MM.1S (cell line): ENCODE data around the gene IL1A.

Experiments used
- DNase-seq: peaks from one replicate; pipeline ENCODE4 v3.0.0-alpha.2; 2015
- H2AFZ ChIP-seq: fragments of 300-600 bp; sonication (generic); 2 replicates; pipeline ENCODE4 v1.6.0; 2016; ENCODE audit warnings: antibody characterized with exemption, low read length
- H3F3A ChIP-seq: fragments of 300-600 bp; sonication (generic); 2 replicates; pipeline ENCODE4 v1.6.1; 2016; ENCODE audit warnings: mild to moderate bottlenecking, antibody characterized with exemption, low read length, moderate library complexity, mixed read lengths; ENCODE audit not compliant: insufficient read depth
- H3K27ac ChIP-seq: fragments of 300-600 bp; sonication (generic); 2 replicates; pipeline ENCODE4 v1.5.1; 2016; ENCODE audit warnings: mild to moderate bottlenecking, low read length
- H3K27me3 ChIP-seq: fragments of 300-600 bp; sonication (generic); replicated peaks from 2 replicates; pipeline ENCODE4 v1.6.0; 2016; ENCODE audit warnings: low read length; ENCODE audit not compliant: insufficient read depth
- H3K36me3 ChIP-seq: fragments of 300-600 bp; sonication (generic); replicated peaks from 2 replicates; pipeline ENCODE4 v1.6.1; 2016; ENCODE audit warnings: mild to moderate bottlenecking, low read length, mixed read lengths; ENCODE audit not compliant: insufficient read depth
- H3K4me1 ChIP-seq: fragments of 300-600 bp; sonication (generic); 2 replicates; pipeline ENCODE4 v1.6.1; 2016; ENCODE audit warnings: low read length, mixed read lengths
- H3K4me2 ChIP-seq: fragments of 300-600 bp; sonication (generic); 2 replicates; pipeline ENCODE4 v1.6.0; 2016; ENCODE audit warnings: low read depth, low read length
- H3K4me3 ChIP-seq: fragments of 300-600 bp; sonication (generic); 2 replicates; pipeline ENCODE4 v1.5.1; 2016; ENCODE audit warnings: low read length, mixed read lengths
- H3K79me2 ChIP-seq: fragments of 300-600 bp; sonication (generic); 2 replicates; pipeline ENCODE4 v1.6.1; 2016; ENCODE audit warnings: mixed run types, low read length, mixed read lengths
- H3K9ac ChIP-seq: fragments of 300-600 bp; sonication (generic); 2 replicates; pipeline ENCODE4 v1.6.1; 2016; ENCODE audit warnings: low read length, mixed read lengths
- H3K9me2 ChIP-seq: fragments of 300-600 bp; sonication (generic); replicated peaks from 2 replicates; pipeline ENCODE4 v1.6.1; 2016; ENCODE audit warnings: mild to moderate bottlenecking, low read length, mixed read lengths; ENCODE audit not compliant: insufficient read depth
- H3K9me3 ChIP-seq: fragments of 300-600 bp; sonication (generic); replicated peaks from 2 replicates; pipeline ENCODE4 v1.6.1; 2016; ENCODE audit warnings: mild to moderate bottlenecking, low read length, mixed read lengths; ENCODE audit not compliant: insufficient read depth
- H4K20me1 ChIP-seq: fragments of 300-600 bp; sonication (generic); 2 replicates; pipeline ENCODE4 v1.6.1; 2016; ENCODE audit warnings: mild to moderate bottlenecking, low read length, moderate library complexity, mixed read lengths; ENCODE audit not compliant: insufficient read depth
- EZH2 ChIP-seq: fragments of 300-600 bp; sonication (generic); optimal IDR thresholded peaks from 2 replicates; pipeline ENCODE3; 2017; ENCODE audit warnings: low read depth, mild to moderate bottlenecking, antibody characterized with exemption, low read length, mixed read lengths
- EZH2phosphoT487 ChIP-seq: fragments of 300-600 bp; sonication (generic); IDR thresholded peaks from 2 replicates; pipeline ENCODE4 v1.6.1; 2018; ENCODE audit warnings: antibody characterized with exemption, low read length
- TF ChIP-seq, protein P1 (sequence below): fragments of 300-600 bp; sonication (generic); IDR thresholded peaks from 2 replicates; pipeline ENCODE4 v1.5.1; 2016; ENCODE audit warnings: antibody characterized with exemption, low read length, mixed read lengths

Gene IL1A

DNA sequence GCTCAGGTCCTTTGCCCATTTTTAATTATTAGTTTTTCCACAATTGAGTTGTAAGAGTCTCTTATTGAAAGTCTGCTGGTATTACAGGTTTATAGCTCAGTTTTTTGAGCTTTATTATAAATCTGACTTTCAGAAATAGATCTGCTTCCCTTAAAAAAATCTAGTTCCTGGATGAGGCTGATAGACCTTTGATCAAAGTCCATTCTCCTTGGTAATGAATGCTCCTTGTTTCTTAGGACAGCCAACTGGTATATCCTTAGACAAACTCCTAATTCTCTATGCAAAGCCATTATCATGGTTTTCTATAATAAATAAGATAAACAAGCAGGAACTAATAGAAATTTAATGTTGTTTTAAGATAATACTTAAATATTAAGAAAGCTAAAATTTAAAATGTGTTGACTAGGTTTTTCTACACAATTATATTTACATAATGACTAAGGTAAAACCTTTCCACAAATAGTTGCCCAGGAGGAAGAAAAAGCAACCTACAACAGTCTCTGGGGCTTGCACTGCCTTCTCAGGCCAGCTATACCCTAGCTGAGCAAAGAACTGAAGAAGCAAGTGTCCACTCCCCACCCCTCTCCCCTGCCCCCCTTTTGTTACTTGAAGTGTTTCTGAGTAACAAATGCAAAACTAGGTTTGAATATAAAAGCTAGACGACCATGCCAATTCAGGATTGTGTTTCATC lies 46.6 kb downstream of the IL1A start:
- Histone ChIP-seq H3K27ac (no peak overlapping the region), H3K79me2 (no peaks in the 10 kb centered on the region), H3K9ac (no peak overlapping the region), H3K9me2 (no peaks in the 10 kb centered on the region), H3K36me3 (peaks cover 16% of the 10 kb centered on the region), H3K4me2 (no peak overlapping the region), H2AFZ (no peak overlapping the region), H3K4me3 (no peak overlapping the region), H4K20me1 (no peaks in the 10 kb centered on the region), H3K27me3 (no peaks in the 10 kb centered on the region), H3K9me3 (no peaks in the 10 kb centered on the region), H3F3A (no peaks in the 10 kb centered on the region), H3K4me1 (no peaks in the 10 kb centered on the region)
- no peak for TF ChIP-seq EZH2phosphoT487
- TF ChIP-seq, protein P1, sequence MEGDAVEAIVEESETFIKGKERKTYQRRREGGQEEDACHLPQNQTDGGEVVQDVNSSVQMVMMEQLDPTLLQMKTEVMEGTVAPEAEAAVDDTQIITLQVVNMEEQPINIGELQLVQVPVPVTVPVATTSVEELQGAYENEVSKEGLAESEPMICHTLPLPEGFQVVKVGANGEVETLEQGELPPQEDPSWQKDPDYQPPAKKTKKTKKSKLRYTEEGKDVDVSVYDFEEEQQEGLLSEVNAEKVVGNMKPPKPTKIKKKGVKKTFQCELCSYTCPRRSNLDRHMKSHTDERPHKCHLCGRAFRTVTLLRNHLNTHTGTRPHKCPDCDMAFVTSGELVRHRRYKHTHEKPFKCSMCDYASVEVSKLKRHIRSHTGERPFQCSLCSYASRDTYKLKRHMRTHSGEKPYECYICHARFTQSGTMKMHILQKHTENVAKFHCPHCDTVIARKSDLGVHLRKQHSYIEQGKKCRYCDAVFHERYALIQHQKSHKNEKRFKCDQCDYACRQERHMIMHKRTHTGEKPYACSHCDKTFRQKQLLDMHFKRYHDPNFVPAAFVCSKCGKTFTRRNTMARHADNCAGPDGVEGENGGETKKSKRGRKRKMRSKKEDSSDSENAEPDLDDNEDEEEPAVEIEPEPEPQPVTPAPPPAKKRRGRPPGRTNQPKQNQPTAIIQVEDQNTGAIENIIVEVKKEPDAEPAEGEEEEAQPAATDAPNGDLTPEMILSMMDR = no peak
- TF ChIP-seq EZH2 = no peak
- no peak for DNase-seq

DNA sequence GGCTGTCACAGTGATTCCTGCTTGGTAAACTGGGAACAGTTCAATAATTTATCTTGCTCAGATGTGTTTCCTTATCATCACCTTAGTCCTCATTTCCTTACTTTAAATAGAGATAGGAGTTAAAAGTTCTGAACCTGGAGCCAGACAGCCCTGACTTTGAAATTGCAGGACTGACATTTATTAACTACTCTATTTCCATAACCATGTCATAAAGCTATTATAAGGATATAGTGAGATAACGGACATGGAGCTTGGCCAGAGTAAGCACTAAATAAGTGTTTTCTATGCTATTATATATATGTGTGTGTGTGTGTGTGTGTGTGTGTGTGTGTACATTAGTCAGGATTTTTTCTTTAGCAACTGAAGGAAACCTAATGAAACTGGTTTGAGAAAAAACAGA lies 50.4 kb downstream of the IL1A start:
- DNase-seq = no peak
- no peaks in the 10 kb centered on the region for H3K79me2 ChIP-seq
- no peaks in the 10 kb centered on the region for H3K9me3 ChIP-seq
- H4K20me1 ChIP-seq = no peaks in the 10 kb centered on the region
- H3K9me2 ChIP-seq = no peaks in the 10 kb centered on the region
- no peaks in the 10 kb centered on the region for H3K4me1 ChIP-seq
- H3K4me2 ChIP-seq = no peak overlapping the region
- H3F3A ChIP-seq = no peaks in the 10 kb centered on the region
- peaks cover 4% of the 10 kb centered on the region for H3K36me3 ChIP-seq
- no peak overlapping the region for H3K4me3 ChIP-seq
- H3K27ac ChIP-seq = no peak overlapping the region
- TF ChIP-seq, protein P1 = no peak
- no peak for TF ChIP-seq EZH2
- no peak for TF ChIP-seq EZH2phosphoT487
- no peak overlapping the region for H2AFZ ChIP-seq
- H3K9ac ChIP-seq = no peak overlapping the region
- no peaks in the 10 kb centered on the region for H3K27me3 ChIP-seq

DNA sequence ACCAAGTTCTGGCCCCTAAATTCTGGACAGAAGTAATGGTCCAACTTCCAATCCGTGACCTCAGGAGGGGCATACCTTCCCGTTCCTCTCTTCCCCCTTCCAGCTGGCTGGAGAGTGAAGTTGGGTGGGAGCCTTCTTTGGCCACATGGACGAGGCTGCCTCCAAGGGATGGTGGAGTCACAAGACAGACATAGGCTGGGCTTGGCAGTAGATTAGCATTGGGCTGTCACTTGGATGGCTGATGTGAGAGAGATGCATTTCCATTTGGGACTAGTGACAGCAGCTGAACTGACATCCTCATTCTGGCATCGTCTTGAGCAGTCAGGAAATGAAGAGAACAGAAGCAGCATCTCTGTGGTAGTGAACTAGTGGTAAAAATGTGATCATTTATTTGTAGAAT lies 50.8 kb downstream of the IL1A start:
- Histone ChIP-seq H3F3A (no peaks in the 10 kb centered on the region), H3K9ac (no peak overlapping the region), H3K4me1 (no peaks in the 10 kb centered on the region), H3K4me2 (no peak overlapping the region), H3K79me2 (no peaks in the 10 kb centered on the region), H2AFZ (no peak overlapping the region), H3K9me3 (no peaks in the 10 kb centered on the region), H4K20me1 (no peaks in the 10 kb centered on the region), H3K4me3 (no peak overlapping the region), H3K27ac (no peak overlapping the region), H3K36me3 (peaks cover 3% of the 10 kb centered on the region), H3K27me3 (no peaks in the 10 kb centered on the region), H3K9me2 (no peaks in the 10 kb centered on the region)
- no peak for DNase-seq
- TF ChIP-seq EZH2 (no peak), EZH2phosphoT487 (no peak)
- TF ChIP-seq, protein P1 = no peak
